HK-2 (cell line): ENCODE results near the gene TET2.
"Not testable (repeated sequence)": the region's sequence is repeated elsewhere in the genome, so short reads cannot be mapped to it uniquely, and the experiment has no call there.

Experiments
- DNase-seq: peaks from one replicate; pipeline ENCODE4 v3.0.0-alpha.2; 2018; ENCODE audit not compliant: unreplicated experiment

The TET2 gene

DNA sequence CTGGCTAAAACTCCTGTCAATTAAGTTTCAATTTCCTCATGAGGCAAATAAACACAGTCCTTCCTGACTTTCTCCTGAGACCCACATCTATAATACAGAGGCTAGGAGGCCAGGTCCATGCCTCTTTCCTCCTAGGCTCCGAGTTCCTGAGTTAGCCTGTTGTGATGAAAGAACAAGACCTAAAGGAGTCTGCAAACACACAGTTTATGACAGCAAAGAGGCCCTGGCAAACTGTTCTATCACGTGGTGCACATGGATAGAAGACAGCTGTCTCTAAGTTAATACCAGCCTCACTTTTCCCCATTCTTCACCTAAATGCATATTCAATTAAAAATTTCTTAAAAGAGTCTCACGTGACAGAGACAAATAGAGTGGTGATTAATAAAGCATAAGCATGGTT lies 145.2 kb downstream of the TET2 start:
- DNase-seq: no peak

DNA sequence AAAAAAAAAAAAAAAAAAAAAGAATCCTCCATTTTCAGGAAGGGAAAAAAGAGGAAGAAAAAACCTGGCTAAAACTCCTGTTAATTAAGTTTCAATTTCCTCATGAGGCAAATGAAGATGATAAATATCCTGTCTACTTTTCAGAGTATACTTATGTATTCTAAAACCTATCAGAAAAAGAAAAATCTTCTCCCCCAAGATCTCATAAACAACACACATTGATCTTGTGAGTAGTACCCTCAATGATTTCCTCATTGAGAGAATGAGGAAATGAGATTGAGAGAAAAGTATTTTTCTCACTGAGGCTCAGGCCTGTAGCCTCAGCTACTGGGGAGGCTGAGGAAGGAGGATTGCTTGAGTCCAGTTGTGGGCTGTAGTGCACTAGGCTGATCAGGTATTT lies 146.7 kb downstream of the TET2 start:
- no peak for DNase-seq

DNA sequence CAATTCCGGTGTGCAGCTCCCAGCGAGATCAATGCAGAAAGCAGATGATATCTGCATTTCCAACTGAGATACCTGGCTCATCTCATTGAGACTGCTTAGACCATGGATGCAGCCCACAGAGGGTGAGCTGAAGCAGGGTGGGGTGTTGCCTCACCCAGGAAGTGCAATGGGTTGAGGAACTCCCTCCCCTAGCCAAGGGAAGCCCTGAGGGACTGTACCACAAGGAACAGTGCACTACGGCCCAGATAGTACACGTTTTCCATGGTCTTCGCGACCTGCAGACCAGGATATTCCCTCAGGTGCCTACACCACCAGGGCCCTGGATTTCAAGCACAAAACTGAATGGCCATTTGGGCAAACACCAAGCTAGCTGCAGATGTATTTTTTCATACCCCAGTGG lies 150.0 kb downstream of the TET2 start:
- no peak for DNase-seq

DNA sequence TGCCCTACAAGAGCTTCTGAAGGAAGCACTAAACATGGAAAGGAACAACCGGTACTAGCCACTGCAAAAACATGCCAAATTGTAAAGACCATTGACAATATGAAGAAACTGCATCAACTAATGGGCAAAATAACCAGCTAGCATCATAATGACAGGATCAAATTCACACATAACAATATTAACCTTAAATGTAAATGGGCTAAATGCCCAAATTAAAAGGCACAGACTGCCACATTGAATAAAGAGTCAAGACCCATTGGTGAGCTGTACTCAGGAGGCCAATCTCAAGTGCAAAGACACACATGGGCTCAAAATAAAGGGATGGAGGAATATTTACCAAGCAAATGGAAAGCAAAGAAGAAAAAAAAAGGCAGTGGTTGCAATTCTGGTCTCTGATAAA lies 152.4 kb downstream of the TET2 start:
- not testable (repeated sequence) for DNase-seq

DNA sequence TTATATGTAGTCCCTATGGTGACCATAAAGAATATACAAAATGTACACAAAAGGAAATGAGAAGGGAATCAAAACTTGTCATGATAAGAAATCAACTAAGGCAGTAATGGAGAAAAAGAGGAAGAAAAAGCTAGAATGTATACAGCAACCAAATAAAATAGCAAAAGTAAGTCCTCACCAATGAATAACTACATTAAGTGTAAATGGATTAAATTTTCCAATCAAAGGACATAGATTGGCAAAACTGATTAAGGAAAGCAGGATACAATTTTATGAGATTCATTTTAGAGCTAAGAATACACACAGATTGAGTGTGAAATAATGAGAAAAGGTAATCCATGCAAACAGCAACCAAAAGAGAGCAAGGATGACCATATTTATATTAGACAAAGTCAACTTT lies 157.4 kb downstream of the TET2 start:
- DNase-seq: no peak

DNA sequence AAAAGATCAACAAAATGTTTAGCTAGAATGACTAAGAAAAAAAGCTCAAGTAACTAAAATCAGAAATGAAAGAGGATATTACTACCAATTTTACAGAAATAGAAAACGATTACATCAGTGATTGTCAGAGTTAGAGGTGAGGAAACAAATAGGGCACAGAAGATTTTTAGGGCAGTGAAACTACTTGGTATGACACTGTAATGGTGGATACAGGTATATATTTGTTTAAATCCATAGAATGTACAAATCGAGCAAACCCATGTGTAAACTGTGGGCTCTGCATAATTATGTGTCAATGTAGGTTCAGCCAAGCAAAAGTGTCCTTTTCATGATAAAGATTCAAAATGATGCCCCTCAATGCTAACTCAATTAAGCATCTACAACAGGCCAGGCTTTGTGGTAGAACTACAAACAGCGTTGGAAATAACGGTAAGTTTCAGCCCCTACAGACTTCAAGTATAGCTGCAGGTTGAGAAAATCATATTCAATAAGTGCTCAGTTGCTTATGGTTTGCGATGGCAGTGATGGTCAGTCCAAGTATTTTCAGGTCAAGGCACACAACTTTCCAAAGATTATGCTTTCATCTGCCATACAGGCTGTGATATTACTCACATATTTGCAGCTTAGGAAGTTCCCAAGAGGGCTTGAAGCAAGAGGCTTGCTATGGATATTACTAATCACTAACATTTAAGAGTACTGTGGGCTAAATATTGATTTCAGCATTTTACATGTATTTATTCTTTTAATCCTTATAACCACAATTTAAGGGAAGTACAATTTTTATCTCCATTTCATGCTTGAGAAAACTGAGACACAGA lies 158.6 kb downstream of the TET2 start:
- no peak for DNase-seq

DNA sequence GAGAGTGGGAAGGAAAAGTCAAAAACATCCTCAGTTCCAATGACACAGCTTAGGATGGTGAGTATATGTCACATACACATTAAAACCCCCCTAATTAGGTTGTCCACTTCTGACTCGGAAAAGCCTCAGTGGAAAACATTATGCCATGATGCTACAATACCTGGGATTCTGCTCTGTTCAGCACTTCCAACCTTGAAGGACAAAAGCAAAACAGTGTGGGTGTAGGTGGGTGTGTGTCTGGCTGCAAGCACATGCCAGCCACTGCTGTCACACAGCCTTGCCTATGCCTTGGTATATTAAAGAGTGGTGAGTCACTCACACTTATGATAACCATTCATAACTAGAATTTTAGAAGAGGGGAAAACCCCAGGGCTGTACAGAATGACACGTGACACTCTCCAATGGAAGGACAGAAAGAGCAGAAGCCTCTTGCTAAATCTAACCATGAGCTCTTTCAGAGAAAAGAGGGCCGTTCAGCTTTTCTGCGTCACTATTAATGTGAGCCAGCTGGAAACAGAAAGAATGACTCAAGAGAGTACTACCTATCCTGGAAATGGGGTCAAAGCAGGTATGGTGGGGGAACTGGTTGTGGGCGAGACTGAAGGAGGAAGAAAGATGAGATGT lies 159.6 kb downstream of the TET2 start:
- DNase-seq: no peak

DNA sequence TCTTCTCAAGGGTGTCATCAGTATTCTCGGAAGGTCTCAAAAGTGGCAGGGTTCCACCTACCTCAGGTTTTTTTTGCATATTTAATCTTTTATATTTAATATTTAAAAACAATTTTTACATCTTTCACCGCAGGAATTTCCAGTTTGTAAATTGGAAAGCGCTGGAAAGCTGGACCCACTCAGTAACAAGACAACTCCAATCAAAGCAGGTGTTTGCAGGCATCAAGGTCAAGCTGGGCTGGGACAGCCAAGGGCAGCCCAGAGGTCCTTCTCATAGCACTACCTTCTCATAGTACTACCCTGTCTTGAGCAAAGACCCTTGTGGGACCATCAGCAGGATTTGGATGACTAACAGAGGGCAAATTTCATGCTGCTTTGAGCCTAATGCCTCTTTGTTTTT lies 160.1 kb downstream of the TET2 start:
- no peak for DNase-seq

DNA sequence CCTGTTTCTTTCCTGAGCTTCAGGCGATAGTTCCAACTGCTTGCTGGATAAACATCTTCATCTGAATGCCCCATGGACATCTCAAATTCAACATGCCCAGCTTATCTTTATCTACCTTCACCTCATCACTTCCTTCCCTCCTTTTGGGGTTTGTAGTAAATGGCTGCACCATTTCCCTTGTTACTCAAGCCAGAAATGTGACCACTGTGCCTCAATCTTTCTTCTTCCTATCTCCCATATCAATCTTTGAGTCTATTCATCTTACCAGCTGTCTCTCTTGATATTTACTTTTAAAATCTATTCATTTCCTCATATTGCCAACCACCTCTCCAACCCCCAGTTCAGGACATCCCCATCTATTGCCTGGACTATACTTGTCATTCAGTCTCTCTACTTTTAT lies 171.8 kb downstream of the TET2 start:
- DNase-seq: no peak

DNA sequence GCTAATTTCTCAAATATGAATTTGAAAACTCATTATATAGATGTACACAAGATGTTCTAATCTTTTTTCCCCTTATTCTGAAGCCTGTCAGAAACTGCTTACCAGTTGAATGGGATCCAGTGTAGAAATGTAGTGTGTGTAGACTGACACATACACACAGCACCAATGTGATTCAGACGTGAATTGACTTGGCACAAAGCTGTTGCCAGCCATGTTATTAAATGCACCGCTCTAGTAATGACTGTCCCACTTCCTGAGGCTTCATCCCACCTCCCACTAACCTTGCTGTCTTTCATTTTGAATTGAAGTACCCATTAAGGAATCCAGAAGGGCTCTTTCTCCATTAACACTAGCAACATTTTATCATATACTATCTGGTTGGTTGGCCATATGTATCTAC lies 180.5 kb downstream of the TET2 start:
- DNase-seq: no peak

DNA sequence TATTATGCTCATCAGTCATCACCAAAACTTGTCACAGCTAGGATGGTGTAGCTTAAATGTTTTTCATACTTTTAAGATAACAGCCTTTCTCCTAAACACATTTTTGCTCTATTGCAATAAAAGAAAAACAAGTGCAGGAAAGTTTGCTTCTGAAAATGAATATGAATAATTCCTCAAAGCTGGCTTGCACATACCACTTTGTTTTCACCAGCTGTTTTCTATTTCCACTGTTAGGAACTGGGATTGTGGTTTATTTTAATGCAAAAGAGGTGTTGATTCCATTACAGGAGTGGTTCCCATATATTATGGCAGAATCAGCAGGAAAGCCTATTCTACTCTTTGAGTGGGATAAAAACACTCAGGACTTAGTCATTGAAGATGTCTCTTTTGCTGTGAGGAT lies 181.3 kb downstream of the TET2 start:
- no peak for DNase-seq

DNA sequence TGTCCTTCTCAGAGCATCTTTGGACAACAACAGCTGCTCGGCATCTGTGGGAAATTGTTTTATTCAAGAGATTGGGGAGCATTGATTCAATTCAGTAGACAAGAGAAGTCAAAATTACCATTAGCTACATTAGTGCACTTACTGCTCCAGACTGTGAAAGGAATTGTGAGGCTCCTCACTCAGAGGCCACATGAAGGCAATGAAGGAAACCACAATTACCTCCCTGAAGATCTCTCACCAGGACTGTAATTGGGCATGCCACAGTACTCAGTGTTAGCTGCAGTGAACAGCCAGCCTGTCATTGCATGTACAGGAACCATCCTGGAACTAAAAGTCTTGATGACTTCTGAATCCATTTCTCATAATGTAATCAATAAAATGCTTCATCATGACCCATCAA lies 182.4 kb downstream of the TET2 start:
- DNase-seq: no peak
